ENCODE results near the gene VPS9D1. TPM values are rescaled to one million over a fixed set of nuclear protein-coding genes. Genes with fewer than 3 reads are reported as not detected.

The VPS9D1 gene
- total and polyA plus RNA-seq, 9 donors = 0.50 to 15.5 (median 9.7) TPM

GRCh38 chr16:89732142-89732917 lies 11.6 kb upstream of the VPS9D1 start:
- no peaks in the 10 kb centered on the region for H3K4me1 ChIP-seq (ENCODE audit: insufficient read depth)
- no peaks in the 10 kb centered on the region for H3K27me3 ChIP-seq
- WGBS, 3 donors = 86 to 89% (median 88%) methylated on average over 24 of the region's 24 CpGs
- no peak overlapping the region for H3K27ac ChIP-seq
- DNase-seq = no peak
- no peak for TF ChIP-seq POLR2A (IDR thresholded peaks at IDR 0.05)
- no peak for TF ChIP-seq EP300 (IDR thresholded peaks at IDR 0.05)
- no peak for TF ChIP-seq CTCF (IDR thresholded peaks at IDR 0.05)
- no peaks in the 10 kb centered on the region for H3K36me3 ChIP-seq
- no peak overlapping the region for H3K4me3 ChIP-seq
- no peaks in the 10 kb centered on the region for H3K9me3 ChIP-seq
- intact Hi-C loops (cut with DNase I) = no loop called here

DNA sequence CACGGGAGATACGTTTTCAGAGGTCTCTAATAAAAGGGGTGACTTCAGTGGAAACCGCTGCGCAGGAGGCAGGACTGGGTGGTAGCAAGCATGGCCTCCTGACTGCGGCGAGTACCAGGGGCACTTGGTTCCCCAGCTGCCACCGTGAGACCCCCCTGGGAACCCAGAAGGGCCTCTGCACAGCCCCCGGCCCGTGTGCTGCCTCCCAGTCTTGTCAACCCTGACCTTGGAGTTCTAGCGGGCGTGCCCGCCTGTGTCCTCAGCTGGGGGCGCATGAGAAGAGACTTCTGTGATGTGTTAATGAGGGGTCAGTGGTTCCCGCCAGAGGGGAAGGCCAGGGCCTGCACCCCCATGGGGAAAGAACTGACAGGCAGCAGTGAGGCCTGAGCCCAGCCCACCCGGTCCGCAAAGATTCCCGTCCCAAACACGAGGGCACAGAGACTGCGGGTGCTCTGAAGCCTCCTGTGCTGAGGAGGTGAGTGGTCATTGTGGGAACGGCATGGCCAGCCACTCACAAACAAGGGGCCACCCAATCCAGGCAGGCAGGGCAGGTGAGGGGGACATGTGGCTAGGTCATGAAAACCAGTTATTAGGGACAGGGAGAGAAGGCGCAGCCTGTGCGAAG lies 10.0 kb upstream of the VPS9D1 start:
- H3K4me3 ChIP-seq = no peak overlapping the region
- H3K9me3 ChIP-seq = no peaks in the 10 kb centered on the region
- no peak for DNase-seq
- intact Hi-C loops (cut with DNase I) = no loop called here
- H3K4me1 ChIP-seq (ENCODE audit: insufficient read depth) = no peaks in the 10 kb centered on the region
- no peak for TF ChIP-seq EP300 (IDR thresholded peaks at IDR 0.05)
- TF ChIP-seq POLR2A (IDR thresholded peaks at IDR 0.05) = no peak
- no peak for TF ChIP-seq CTCF (IDR thresholded peaks at IDR 0.05)
- 75 to 80% (median 80%) methylated on average over 21 to 22 of the region's 22 CpGs for WGBS, 3 donors
- no peaks in the 10 kb centered on the region for H3K36me3 ChIP-seq
- H3K27ac ChIP-seq = no peak overlapping the region
- H3K27me3 ChIP-seq = no peaks in the 10 kb centered on the region

- Histone ChIP-seq H3K27ac (no peak overlapping the region), H3K36me3 (no peaks in the 10 kb centered on the region), H3K27me3 (no peaks in the 10 kb centered on the region), H3K4me1 (ENCODE audit: insufficient read depth) (no peaks in the 10 kb centered on the region), H3K9me3 (no peaks in the 10 kb centered on the region), H3K4me3 (no peak overlapping the region)
- 65 to 69% (median 68%) methylated on average over 14 of the region's 14 CpGs for WGBS, 3 donors
- no peak for DNase-seq
- no peak for TF ChIP-seq POLR2A (IDR thresholded peaks at IDR 0.05)
- TF ChIP-seq EP300 (IDR thresholded peaks at IDR 0.05) = no peak
- TF ChIP-seq CTCF (IDR thresholded peaks at IDR 0.05) = no peak
- intact Hi-C loops (cut with DNase I) = no loop called here
These were observed 9.3 kb upstream of the VPS9D1 start for GRCh38 chr16:89729863-89730593.

GRCh38 chr16:89729293-89729692 lies 8.6 kb upstream of the VPS9D1 start:
- no peak for TF ChIP-seq EP300 (IDR thresholded peaks at IDR 0.05)
- TF ChIP-seq CTCF (IDR thresholded peaks at IDR 0.05) = no peak
- no peak for TF ChIP-seq POLR2A (IDR thresholded peaks at IDR 0.05)
- Histone ChIP-seq H3K27me3 (no peaks in the 10 kb centered on the region), H3K4me1 (ENCODE audit: insufficient read depth) (no peaks in the 10 kb centered on the region), H3K9me3 (no peaks in the 10 kb centered on the region), H3K27ac (no peak overlapping the region), H3K4me3 (no peak overlapping the region), H3K36me3 (no peaks in the 10 kb centered on the region)
- no peak for DNase-seq
- intact Hi-C loops (cut with DNase I) = no loop called here
- 87 to 90% (median 88%) methylated on average over 18 of the region's 18 CpGs for WGBS, 3 donors

All from ovary (tissue), 9 donors.